DLD1 (cell line): ENCODE results near the gene FABP2.
"Not testable (repeated sequence)": the region's sequence is repeated elsewhere in the genome, so short reads cannot be mapped to it uniquely, and the experiment has no call there.

Experiments used
- in situ Hi-C: cut with HindIII; loops from 2 replicates; pipeline ENCODE4 v1.10.0; 2017; ENCODE audit warnings: low sequenced_read_pairs

FABP2 gene

GRCh38 chr4:119321921-119322687 lies at the start of gene FABP2:
Gene FABP2 (minus strand): TSS chr4:119322138. CDS start chr4:119322102, 36 bp downstream.
- in situ Hi-C loops: no loop called here

- in situ Hi-C loops: not testable (repeated sequence)
Measured at GRCh38 chr4:119370951-119371683, 49.2 kb upstream of the FABP2 start.

GRCh38 chr4:119370392-119370791 lies 48.5 kb upstream of the FABP2 start:
- in situ Hi-C loops: not testable (repeated sequence)

- in situ Hi-C loops: not testable (repeated sequence)
Measured at GRCh38 chr4:119366802-119367201, 44.9 kb upstream of the FABP2 start.

- in situ Hi-C loops: not testable (repeated sequence)
Measured at GRCh38 chr4:119364203-119364602, 42.3 kb upstream of the FABP2 start.

GRCh38 chr4:119363372-119363771 lies 41.4 kb upstream of the FABP2 start:
- in situ Hi-C loops: not testable (repeated sequence)

GRCh38 chr4:119362413-119362812 lies 40.5 kb upstream of the FABP2 start:
- in situ Hi-C loops: not testable (repeated sequence)

- in situ Hi-C loops: not testable (repeated sequence)
Measured at GRCh38 chr4:119359873-119360272, 37.9 kb upstream of the FABP2 start.

GRCh38 chr4:119356796-119357195 lies 34.9 kb upstream of the FABP2 start:
- in situ Hi-C loops: not testable (repeated sequence)

- in situ Hi-C loops: not testable (repeated sequence)
Measured at GRCh38 chr4:119356041-119356440, 34.1 kb upstream of the FABP2 start.

GRCh38 chr4:119353364-119353763 lies 31.4 kb upstream of the FABP2 start:
- in situ Hi-C loops: not testable (repeated sequence)

- in situ Hi-C loops: not testable (repeated sequence)
Measured at GRCh38 chr4:119348169-119348568, 26.2 kb upstream of the FABP2 start.

GRCh38 chr4:119343293-119343692 lies 21.4 kb upstream of the FABP2 start:
- in situ Hi-C loops: not testable (repeated sequence)

- in situ Hi-C loops: not testable (repeated sequence)
Measured at GRCh38 chr4:119339895-119340294, 18.0 kb upstream of the FABP2 start.

- in situ Hi-C loops: no loop called here
Measured at GRCh38 chr4:119337010-119337409, 15.1 kb upstream of the FABP2 start.

- in situ Hi-C loops: not testable (repeated sequence)
Measured at GRCh38 chr4:119336332-119336979, 14.5 kb upstream of the FABP2 start.

GRCh38 chr4:119329835-119330620 lies 8.1 kb upstream of the FABP2 start:
- in situ Hi-C loops: no loop called here

- in situ Hi-C loops: no loop called here
Measured at GRCh38 chr4:119328695-119329094, 6.8 kb upstream of the FABP2 start.

- in situ Hi-C loops: no loop called here
Measured at GRCh38 chr4:119317990-119318389, 3.9 kb downstream of the FABP2 start.

- in situ Hi-C loops: no loop called here
Measured at GRCh38 chr4:119315036-119315435, 6.9 kb downstream of the FABP2 start.

- in situ Hi-C loops: no loop called here
Measured at GRCh38 chr4:119314356-119314755, 7.6 kb downstream of the FABP2 start.
